Measurements from ENCODE around the gene XXYLT1.

The XXYLT1 gene

GRCh38 chr3:195164573-195165264 is 106.2 kb downstream of the XXYLT1 start:
- DNase-seq: no peak

- DNase-seq: no peak
Observed at GRCh38 chr3:195163719-195164572, 107.0 kb downstream of the XXYLT1 start.

DNA sequence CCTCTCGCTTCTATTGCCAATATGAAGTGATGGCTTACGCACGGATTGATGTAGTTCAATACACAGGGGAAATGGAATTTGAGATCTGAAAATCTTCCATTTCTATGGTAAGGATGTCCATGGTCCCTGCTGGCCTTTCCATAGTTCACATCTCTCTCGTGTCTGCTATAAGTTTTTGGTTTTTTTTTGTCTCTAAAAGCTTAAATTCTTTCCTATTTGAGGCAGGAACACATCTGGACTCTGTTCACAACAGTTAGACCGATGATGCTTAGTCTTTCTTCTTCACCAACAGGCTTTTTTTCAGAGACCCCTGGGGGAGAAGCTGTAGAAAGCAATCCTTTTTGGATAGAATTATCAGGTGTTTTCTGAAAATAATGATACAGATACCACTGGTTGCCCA is 108.1 kb downstream of the XXYLT1 start:
- DNase-seq: no peak

GRCh38 chr3:195162033-195162669 is 108.8 kb downstream of the XXYLT1 start:
- no peak for DNase-seq

DNA sequence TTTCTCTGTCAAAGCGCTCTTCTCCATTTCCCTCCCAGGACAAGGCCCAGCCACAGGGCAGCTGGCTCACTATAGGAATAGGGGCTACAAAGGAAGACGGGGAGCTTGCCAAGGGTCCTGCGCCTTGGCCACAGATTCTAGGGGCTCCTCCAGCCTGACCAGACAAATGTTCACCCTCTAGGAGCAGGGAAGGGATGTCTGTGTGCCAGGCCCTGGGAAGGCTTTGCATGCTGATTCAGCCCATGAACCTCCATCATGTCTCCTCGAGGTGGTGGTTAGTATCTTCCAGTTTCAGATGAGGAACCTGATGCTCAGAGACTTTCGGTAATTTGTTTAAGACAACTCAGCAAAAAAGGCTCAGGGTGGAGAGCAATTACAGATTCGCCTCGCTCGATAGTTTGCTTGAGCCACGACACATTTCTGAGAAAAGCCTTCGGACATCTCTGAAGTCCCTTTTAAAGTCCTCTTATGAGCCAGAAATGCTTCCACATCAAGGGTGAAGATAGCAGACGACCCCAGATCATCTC is 110.0 kb downstream of the XXYLT1 start:
- DNase-seq: no peak

- DNase-seq: no peak
Observed at GRCh38 chr3:195160257-195160898, 110.6 kb downstream of the XXYLT1 start.

DNA sequence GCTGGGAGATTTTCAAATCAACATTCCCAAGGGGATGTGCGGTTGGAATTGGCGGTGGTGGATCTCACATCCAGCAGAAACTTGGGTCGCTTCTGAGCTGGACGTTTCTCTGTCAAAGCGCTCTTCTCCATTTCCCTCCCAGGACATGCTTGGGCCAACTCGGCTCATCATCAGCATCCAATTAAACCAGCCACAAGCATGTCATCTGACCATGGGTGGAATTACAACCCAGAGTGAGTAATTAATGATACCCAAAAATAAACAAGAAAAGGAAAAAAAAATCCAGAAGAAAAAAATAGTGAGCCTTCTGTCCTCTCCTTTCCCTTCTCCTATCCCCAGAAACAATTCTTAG is 111.2 kb downstream of the XXYLT1 start:
- no peak for DNase-seq

- no peak for DNase-seq
Observed at GRCh38 chr3:195159117-195159813, 111.7 kb downstream of the XXYLT1 start.

- no peak for DNase-seq
Observed at GRCh38 chr3:195156286-195156890, 114.6 kb downstream of the XXYLT1 start.

GRCh38 chr3:195155570-195156241 is 115.3 kb downstream of the XXYLT1 start:
- no peak for DNase-seq

DNA sequence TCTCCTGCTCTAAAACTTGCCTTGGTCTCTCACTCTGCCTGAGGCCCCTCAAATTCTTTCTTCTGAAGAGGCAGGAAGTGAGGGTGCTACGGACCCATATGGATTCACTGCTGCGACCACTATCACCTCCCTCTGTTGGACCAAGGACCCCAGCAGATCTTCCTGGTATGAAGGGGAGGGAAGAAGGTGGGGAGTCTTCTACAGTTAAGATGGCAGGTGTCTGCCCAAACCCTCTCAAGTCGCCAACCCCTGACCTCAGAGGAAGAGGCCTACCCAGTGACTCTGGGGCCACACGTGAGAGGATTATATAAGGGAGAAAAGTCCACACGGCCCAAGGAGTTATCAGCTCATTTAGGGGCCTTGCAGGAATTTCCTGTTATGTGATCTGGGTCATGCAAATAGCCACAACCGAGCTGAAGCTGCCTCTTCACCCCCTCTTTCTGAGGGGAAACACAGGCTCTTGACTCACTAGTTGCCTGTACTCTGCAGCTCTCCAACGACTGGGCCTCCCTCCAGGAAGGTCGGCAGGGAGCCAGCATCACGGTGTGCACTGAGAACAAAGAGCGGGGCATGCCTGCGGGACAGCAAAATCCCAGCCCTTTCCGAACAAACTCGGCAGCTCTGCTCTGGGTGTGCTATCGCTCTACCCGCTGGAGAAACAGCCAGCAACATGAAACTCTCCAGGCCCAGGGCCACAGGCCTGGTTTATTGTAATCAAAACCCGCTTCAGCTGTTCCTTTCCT is 116.0 kb downstream of the XXYLT1 start:
- DNase-seq: no peak

- DNase-seq: no peak
Observed at GRCh38 chr3:195154111-195154791, 116.7 kb downstream of the XXYLT1 start.

DNA sequence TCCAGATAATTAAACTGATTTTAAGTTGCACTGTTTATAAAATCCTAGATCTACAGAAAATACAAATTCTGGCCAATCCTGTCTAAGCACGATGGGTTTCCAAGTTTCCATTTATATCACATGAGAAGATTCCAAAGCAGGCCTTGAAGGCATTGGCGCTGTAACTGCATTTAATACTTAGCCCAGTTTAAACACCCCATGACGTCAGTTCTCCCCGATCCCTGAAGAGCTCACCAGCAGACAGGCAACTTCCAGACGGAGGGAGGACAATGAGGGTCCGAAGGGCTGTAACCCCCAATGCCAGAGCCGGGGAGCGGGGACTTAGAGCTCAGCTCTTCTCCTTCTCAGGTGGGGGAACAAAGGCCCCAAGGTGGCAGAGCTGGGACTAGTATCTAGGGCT is 117.3 kb downstream of the XXYLT1 start:
- no peak for DNase-seq

- DNase-seq: no peak
Observed at GRCh38 chr3:195153130-195153529, 117.8 kb downstream of the XXYLT1 start.

- DNase-seq: no peak
Observed at GRCh38 chr3:195151866-195152541, 119.0 kb downstream of the XXYLT1 start.

DNA sequence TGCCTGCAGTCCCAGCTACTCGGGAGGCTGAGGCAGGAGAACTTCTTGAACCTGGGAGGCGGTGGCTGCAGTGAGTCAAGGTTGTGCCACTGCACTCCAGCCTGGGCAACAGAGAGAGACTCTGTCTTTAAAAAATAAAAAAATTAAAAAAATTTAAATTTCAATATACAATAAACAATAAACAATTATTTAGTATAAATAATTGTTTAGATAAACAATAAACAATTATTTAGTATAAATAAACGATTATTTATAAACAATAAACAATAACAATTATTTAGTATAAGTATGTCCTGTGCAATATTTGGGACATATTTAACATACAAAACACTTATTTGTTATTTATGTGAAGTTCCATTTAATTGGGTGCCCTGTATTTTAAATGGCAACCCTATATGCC is 119.6 kb downstream of the XXYLT1 start:
- DNase-seq: no peak

DNA sequence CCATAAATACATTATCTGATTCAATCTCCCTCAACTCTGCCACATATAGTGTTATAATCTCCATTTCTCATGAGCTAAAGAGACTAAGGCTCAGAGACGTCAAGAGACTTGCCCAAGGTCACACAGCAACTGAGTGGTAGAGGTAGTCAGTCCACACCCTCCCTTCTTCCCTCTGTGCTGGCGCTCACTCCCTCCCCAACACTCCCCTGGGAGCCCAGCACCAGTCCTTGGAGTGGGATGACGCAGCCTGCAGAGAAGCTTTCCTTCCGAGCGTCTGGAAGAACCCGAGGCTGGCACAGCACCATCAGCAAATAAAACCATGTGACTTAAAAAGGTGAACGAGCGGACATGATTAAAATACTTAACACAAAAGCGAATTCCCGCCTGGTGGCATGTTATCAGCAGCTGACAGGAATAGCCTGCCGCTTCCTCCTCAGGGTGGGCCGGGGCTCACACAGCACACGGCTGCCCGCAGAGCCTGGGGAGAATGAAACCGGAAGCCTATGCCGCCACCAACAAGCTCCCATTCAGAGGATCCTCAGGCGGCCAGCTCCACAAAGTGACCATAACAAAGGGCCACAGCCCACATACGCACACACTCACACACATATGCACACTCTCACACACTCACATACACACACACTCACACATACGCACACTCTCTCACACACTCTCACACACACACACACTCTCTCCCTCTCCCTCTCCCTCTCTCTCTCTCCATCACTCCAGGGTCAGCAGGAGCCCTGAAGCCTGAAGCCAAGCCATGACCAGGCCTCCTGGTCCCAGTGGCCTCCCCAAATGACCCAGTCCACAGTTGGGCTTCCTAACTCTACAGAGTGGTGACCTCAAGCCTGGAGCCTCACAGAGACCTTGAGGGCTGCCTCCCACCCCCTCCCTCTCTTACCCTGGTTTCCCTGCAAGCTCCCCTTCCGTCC is 120.5 kb downstream of the XXYLT1 start:
- peak; percentile 69 for DNase-seq

DNA sequence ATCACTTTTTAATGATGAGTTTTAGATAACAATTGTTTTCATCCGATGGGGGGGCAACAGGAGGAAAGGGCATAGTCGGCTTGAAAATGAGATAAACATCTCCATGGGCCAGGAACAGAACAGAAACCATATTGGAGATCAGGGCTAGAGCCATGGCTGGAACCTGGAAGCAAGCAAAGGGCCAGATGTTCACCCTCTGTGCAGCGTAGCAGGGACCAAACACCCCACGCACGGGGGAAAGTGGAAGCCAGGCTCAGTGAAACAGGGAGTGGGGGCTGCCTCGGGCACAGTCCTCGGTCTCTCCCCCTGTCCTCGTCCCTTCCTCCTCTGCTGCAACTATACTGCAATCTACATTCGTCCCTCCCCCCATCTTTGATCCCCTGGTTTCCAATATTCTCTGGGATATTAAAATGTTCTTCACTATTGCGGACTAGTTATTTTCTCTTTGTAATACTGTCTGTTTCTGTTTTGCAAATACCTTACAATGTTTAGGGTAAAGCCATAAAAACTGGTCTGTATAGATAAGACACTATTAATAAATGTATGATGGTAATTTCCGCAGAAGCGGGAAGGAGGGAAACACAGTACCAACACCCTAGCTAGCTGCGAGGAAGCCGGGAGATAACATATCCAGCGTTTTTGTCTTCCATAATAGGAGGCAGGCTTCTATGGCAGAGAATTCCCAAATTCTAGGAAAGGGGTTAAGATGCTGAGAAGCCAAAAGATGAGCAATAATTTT is 121.5 kb downstream of the XXYLT1 start:
- DNase-seq: no peak
